GM20000 (cell line): Measurements from ENCODE around the gene CXXC5.
"Not testable (repeated sequence)": the region's sequence is repeated elsewhere in the genome, so short reads cannot be mapped to it uniquely, and the experiment has no call there.

ENCODE experiments used
- DNase-seq: peaks from one replicate; pipeline ENCODE4 v3.0.0; 2012; ENCODE audit warnings: low spot score
- TF ChIP-seq, protein P1 (sequence below): IDR thresholded peaks from 2 replicates; pipeline ENCODE4 v1.5.1; 2012; ENCODE audit warnings: mild to moderate bottlenecking, control low read depth; ENCODE audit errors: extremely low read depth, missing control alignments

Gene CXXC5

DNA sequence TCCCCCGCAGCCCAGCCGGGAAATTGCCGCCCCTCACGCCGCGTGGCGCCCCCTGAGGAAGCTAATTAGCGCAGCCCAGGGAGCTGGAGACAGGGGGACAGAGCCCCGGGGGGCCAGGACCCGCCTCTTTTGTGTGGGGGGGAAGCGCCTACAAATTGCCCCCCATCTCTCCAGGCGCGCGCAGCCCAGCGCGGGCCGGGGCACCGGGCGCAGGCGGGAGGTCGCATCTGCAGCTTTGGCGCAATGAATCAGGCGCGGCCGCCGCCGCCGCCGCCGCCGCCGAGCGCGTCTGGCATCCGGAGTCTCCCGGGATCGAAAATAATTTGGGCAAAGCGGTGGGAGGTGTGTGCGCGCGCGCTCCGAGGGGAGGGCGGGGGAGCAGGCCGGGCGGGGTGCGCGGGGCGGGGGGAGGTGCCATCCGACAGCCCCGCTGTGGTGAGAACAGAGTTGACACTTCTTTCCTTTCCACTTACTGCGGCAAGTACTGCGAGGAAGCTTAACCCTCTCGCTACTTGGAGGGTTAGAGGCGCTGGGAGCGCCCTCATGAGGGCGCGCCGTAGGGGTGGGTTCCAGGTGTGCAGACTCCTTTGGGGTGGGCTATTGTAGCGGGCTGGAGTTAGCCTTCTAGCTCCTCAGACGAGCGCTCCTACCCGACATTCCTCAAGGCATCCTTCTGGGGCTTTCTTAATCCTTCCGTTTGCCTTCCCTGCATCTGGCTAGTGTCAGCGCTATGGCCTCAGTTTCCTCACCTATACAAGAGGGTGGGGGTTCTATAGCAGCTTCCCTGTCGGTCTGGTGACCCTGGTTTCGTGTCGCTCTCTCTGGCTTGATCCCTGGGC, 63.1 kb downstream of the CXXC5 start:
- DNase-seq = peak; percentile 70
- TF ChIP-seq, protein P1, sequence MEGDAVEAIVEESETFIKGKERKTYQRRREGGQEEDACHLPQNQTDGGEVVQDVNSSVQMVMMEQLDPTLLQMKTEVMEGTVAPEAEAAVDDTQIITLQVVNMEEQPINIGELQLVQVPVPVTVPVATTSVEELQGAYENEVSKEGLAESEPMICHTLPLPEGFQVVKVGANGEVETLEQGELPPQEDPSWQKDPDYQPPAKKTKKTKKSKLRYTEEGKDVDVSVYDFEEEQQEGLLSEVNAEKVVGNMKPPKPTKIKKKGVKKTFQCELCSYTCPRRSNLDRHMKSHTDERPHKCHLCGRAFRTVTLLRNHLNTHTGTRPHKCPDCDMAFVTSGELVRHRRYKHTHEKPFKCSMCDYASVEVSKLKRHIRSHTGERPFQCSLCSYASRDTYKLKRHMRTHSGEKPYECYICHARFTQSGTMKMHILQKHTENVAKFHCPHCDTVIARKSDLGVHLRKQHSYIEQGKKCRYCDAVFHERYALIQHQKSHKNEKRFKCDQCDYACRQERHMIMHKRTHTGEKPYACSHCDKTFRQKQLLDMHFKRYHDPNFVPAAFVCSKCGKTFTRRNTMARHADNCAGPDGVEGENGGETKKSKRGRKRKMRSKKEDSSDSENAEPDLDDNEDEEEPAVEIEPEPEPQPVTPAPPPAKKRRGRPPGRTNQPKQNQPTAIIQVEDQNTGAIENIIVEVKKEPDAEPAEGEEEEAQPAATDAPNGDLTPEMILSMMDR = peak; percentile 38

DNA sequence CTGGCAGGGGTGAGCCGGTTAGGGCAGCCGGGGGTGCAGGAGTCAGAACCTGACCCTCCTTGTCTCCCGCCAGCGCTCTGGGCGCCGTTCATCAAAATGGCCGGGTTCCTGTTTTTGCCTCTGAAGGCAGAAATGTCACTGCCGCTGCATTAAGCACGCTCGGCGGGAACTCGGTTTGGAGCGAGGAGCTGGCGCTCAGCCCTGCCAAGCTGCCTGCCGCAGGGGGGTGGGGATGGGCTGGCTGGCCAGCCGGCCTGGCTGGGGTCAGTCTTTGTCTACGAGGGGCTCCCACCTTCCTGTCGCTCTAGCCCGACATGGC, 63.7 kb downstream of the CXXC5 start:
- TF ChIP-seq, protein P1 = no peak
- no peak for DNase-seq

DNA sequence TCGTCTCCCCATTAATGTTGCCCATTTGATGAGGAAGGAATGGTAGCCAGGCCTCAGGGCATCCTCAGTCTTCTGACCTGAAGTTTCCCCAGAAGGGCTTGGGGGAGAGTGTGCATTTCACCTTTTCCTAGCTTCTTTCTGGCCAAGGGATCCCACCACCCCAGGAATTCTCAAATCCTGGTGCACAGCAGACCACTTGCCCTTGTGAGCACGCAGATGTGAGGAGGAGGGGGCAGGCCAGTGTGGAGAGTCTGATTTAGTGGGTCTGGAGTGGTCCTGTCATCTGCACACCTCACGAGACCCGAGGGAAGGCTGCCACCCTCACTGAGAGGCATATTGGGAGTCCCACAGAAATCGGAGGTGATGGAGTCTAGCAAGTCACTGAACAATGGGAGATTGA, 64.3 kb downstream of the CXXC5 start:
- no peak for DNase-seq
- TF ChIP-seq, protein P1 = no peak

DNA sequence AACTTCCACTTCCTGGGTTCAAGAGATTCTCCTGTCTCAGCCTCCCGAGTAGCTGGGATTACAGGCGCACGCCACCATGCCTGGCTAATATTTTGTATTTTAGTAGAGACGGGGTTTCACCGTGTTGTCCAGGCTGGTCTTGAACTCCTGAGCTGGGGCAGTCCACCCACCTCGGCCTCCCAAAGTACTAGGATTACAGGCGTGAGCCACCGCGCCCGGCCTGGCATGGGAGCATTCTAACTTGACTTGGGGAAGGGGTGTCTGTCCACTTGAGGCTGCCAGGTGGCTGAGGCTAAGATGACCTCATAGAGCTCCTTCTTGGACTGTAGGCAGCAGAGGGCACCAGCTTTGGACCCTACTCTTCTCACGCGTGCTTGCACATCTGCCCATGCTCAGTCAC, 65.7 kb downstream of the CXXC5 start:
- not testable (repeated sequence) for DNase-seq

DNA sequence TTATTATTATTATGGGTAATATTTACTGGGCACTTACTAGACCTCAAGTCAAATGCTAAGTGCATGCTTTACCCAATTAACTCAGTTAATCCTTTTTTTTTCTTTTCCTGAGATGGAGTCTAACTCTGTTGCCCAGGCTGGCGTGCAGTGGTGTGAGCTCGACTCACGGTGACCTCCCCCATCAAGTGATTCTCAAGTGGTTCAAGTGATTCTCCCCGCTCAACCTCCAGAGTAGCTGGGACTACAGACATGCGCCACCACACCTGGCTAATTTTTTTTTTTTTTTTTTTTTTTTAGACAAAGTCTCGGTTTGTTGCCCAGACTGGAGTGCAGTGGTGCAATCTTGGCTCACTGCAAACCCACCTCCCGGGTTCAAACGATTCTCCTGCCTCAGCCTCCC, 69.1 kb downstream of the CXXC5 start:
- DNase-seq = no peak
- TF ChIP-seq, protein P1 = no peak

DNA sequence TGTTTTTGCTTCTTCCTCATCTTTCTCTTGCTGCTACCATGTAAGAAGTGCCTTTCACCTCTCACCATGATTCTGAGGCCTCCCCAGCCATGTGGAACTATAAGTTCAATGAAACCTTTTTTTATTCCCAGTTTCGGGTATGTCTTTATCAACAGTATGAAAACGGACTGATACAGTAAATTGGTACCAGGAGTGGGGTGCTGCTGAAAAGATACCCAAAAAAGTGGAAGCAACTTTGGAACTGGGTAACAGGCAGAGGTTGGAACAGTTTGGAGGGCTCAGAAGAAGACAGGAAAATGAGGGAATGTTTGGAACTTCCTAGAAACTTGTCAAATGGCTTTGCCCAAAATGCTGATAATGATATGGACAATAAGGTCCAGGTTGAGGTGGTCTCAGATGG, 70.3 kb downstream of the CXXC5 start:
- DNase-seq = not testable (repeated sequence)

DNA sequence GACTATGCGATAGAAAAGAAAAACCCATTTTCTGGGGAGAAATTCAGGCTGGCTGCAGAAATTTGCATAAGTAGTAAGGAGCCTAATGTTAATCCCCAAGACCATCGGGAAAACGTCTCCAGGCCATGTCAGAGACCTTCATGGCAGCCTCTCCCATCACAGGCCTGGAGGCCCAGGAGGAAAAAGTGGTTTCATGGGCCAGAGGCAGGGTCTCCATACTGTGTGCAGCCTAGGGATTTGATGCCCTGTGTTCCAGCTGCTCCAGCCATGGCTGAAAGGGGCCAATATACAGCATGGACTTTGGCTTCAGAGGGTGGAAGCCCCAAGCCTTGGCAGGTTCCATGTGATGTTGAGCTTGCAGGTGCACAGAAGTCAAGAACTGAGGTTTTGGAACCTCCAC, 71.8 kb downstream of the CXXC5 start:
- DNase-seq = not testable (repeated sequence)

DNA sequence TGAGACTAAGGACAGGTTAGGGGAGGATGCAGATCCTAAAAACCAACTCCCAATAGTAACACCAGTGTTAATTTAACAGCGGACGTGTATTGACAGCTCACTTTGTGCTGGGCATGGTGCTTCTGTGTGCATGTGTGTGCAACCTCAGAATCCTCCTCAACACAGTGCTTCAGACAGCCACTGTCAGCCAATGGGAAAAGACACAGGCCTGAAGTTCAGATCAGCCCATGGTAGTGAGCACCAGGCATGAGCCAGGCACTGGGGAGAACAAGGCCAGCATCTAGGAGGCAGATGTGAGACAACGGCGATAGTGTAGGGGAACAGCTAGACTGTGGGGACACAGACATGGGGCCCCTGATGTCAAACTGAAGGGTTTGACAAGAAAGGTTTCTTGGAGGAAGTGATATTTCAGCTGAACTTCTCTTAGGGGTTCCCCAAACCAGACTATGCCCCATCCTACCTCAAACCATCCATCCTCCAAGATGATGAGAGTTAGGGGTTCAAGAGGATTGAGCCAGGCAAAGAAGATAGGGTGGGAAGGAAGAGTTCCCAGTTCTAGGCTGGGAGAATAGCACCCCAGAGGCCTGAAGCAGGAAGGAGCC, 75.9 kb downstream of the CXXC5 start:
- no peak for DNase-seq
- TF ChIP-seq, protein P1 = no peak

DNA sequence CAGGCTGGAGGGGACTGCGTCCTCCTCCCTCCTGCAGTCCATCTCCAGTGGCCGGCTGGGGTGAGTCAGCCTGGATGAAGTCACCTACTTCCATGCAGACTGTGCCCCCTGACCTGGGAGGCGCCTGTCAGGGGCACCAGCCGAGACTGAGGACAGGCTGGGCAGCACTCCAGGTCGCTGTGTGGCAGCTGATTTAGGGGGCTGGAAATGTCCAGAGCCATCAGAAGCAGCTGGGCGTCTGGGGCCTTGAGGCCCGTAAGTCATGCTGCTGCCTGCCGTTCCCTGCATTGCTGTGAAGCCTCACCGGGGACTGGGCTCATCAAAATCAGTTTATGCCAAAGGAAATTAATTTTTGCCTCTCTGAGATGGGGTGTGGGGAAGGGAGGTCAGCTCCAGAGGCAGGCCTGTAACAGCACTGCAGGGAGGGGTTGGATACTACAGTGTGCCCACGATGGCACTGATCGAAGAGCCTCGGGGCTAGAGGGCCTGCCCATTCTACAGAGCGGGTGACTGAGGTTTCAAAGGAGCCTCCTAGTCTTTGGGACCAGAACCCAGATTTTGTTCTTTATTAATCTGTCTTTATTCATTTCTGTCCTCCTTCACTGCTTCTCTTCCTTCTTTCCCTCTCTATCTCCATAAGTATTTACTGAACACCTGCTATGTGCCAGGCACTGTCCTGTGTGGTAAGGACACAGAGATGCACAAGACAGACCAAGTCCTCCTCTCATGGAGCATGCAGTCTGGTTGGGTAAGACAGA, 77.1 kb downstream of the CXXC5 start:
- DNase-seq = no peak
- TF ChIP-seq, protein P1 = no peak
